Ishikawa (cell line): ENCODE results near the gene EYS.

Experiments used
- CEBPB ChIP-seq: IDR thresholded peaks from 2 replicates; pipeline ENCODE4 v1.6.1; 2012
- CREB1 ChIP-seq: IDR thresholded peaks from 2 replicates; pipeline ENCODE4 v1.6.1; 2012; ENCODE audit warnings: low read depth
- EGR1 ChIP-seq: IDR thresholded peaks from 2 replicates; pipeline ENCODE4 v1.6.1; 2012
- EP300 ChIP-seq: IDR thresholded peaks from 2 replicates; pipeline ENCODE4 v1.6.1; 2012; ENCODE audit warnings: borderline replicate concordance
- FOXM1 ChIP-seq: IDR thresholded peaks from 2 replicates; pipeline ENCODE4 v1.6.1; 2012; ENCODE audit warnings: low read depth, borderline replicate concordance
- NFIC ChIP-seq: IDR thresholded peaks from 2 replicates; pipeline ENCODE4 v1.6.1; 2012
- RAD21 ChIP-seq: IDR thresholded peaks from 2 replicates; pipeline ENCODE4 v1.6.1; 2012; ENCODE audit warnings: low read depth
- TAF1 ChIP-seq: IDR thresholded peaks from 2 replicates; pipeline ENCODE4 v1.6.1; 2012; ENCODE audit warnings: low read depth, mild to moderate bottlenecking
- TCF12 ChIP-seq: IDR thresholded peaks from 2 replicates; pipeline ENCODE4 v1.6.1; 2012; ENCODE audit warnings: low read depth
- TEAD4 ChIP-seq: IDR thresholded peaks from 2 replicates; pipeline ENCODE4 v1.6.1; 2012
- YY1 ChIP-seq: IDR thresholded peaks from 2 replicates; pipeline ENCODE4 v1.6.1; 2012; ENCODE audit warnings: low read depth
- ZBTB7A ChIP-seq: IDR thresholded peaks from 2 replicates; pipeline ENCODE4 v1.6.1; 2012; ENCODE audit warnings: low read depth
- TF ChIP-seq, protein P1 (sequence below): IDR thresholded peaks from 2 replicates; pipeline ENCODE4 v1.6.1; 2012
- TF ChIP-seq, protein P2 (sequence below): IDR thresholded peaks from 2 replicates; pipeline ENCODE4 v1.6.1; 2012
- TF ChIP-seq, protein P3 (sequence below): IDR thresholded peaks from 2 replicates; pipeline ENCODE4 v1.6.1; 2012; ENCODE audit warnings: low read depth, mild to moderate bottlenecking

EYS gene

DNA sequence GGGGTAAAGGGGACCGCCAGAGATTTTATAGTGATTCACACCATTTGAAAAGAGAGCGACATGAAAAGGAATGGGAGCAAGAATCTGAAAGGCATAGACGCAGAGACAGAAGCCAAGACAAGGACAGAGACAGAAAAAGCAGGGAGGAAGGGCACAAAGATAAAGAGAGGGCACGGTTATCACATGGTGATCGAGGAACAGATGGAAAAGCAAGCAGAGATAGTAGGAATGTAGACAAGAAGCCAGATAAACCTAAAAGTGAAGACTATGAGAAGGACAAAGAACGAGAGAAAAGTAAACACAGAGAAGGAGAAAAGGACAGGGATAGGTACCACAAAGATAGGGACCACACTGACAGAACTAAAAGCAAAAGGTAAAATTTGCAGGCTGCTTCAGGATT lies 1993.7 kb downstream of the EYS start:
- TF ChIP-seq EGR1 (no peak), EP300 (no peak), CREB1 (no peak), RAD21 (no peak), TAF1 (no peak), FOXM1 (no peak)
- TF ChIP-seq, protein P1, sequence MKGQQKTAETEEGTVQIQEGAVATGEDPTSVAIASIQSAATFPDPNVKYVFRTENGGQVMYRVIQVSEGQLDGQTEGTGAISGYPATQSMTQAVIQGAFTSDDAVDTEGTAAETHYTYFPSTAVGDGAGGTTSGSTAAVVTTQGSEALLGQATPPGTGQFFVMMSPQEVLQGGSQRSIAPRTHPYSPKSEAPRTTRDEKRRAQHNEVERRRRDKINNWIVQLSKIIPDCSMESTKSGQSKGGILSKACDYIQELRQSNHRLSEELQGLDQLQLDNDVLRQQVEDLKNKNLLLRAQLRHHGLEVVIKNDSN, result no peak
- TF ChIP-seq, protein P2, sequence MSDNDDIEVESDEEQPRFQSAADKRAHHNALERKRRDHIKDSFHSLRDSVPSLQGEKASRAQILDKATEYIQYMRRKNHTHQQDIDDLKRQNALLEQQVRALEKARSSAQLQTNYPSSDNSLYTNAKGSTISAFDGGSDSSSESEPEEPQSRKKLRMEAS, result no peak

DNA sequence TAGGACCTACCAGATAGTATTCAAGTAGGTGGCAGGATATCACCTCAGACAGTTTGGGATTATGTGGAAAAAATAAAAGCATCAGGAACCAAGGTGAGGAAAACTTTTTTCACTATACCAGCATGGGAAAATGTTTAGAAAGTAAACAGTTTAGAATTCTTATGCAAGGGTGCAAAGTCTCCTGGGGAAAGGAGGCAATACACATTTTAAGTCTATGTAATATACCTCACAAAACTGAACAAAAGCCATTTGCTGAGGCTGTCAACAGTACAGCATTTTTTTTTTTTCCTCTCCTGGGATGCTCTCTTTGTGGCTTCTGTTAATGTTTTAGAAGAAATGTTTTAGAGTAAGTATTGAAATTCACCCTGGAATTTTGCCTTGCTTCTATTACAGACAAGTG lies 1997.9 kb downstream of the EYS start:
- TF ChIP-seq CEBPB (no peak), TEAD4 (no peak), TCF12 (no peak), EP300 (no peak), ZBTB7A (no peak), TAF1 (no peak), EGR1 (no peak), FOXM1 (no peak), CREB1 (no peak), NFIC (no peak), RAD21 (no peak), YY1 (no peak)
- TF ChIP-seq, protein P2, result no peak
- TF ChIP-seq, protein P1, result no peak
- TF ChIP-seq, protein P3, sequence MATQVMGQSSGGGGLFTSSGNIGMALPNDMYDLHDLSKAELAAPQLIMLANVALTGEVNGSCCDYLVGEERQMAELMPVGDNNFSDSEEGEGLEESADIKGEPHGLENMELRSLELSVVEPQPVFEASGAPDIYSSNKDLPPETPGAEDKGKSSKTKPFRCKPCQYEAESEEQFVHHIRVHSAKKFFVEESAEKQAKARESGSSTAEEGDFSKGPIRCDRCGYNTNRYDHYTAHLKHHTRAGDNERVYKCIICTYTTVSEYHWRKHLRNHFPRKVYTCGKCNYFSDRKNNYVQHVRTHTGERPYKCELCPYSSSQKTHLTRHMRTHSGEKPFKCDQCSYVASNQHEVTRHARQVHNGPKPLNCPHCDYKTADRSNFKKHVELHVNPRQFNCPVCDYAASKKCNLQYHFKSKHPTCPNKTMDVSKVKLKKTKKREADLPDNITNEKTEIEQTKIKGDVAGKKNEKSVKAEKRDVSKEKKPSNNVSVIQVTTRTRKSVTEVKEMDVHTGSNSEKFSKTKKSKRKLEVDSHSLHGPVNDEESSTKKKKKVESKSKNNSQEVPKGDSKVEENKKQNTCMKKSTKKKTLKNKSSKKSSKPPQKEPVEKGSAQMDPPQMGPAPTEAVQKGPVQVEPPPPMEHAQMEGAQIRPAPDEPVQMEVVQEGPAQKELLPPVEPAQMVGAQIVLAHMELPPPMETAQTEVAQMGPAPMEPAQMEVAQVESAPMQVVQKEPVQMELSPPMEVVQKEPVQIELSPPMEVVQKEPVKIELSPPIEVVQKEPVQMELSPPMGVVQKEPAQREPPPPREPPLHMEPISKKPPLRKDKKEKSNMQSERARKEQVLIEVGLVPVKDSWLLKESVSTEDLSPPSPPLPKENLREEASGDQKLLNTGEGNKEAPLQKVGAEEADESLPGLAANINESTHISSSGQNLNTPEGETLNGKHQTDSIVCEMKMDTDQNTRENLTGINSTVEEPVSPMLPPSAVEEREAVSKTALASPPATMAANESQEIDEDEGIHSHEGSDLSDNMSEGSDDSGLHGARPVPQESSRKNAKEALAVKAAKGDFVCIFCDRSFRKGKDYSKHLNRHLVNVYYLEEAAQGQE, result no peak

DNA sequence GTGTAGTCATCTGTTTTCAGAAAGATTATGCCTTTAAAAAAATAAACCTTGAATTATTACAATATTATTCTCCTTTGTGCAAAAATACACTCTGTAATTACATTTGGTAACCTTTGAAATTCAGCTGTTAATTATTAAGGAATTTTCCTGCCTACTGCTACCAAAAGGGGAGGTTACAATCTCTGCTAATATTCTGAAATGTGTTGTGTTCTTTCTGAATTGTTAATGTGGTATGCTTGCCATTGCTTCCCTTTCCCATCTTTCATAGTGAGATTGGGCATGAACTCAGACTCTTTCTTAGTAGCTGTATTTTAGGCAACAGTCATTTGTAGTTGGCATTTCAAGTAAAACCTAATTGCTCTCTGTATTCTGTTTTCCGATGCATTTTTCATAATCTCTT lies 1998.4 kb downstream of the EYS start:
- no peak for TF ChIP-seq TAF1
- TF ChIP-seq, protein P3, result no peak
- TF ChIP-seq EGR1, result no peak
- TF ChIP-seq NFIC, result no peak

DNA sequence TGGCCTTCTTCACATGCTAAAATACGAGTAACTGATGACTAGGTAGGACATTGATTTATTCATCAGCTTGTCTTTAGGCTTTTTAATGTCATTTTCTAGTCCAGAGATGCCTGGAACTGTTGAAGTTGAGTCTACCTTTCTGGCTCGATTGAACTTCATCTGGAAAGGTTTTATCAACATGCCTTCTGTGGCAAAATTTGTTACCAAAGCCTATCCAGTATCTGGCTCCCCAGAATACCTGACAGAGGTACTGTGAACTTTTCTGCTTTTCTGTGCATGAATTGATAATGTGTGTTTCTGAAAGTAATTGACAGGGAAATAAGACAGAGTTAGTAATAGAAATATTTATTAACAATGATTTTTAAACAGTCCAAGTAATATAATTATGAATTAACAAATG lies 2000.4 kb downstream of the EYS start:
- no peak for TF ChIP-seq EP300
- TF ChIP-seq CEBPB, result no peak
- no peak for TF ChIP-seq YY1
- TF ChIP-seq TAF1, result no peak
- TF ChIP-seq, protein P2, result no peak
- TF ChIP-seq ZBTB7A, result no peak
- TF ChIP-seq TEAD4, result no peak
- TF ChIP-seq EGR1, result no peak
- TF ChIP-seq RAD21, result no peak
- TF ChIP-seq TCF12, result no peak
- TF ChIP-seq CREB1, result no peak
- TF ChIP-seq, protein P3, result no peak
- TF ChIP-seq FOXM1, result no peak
- TF ChIP-seq, protein P1, result no peak
- TF ChIP-seq NFIC, result no peak
